ENCODE measurements around the gene FBLN2. TPM values are rescaled to one million over a fixed set of nuclear protein-coding genes. Genes with fewer than 3 reads are reported as not detected.

Gene FBLN2
- total and polyA plus RNA-seq, 4 donors, result 1.3 to 9.1 (median 4.3) TPM

- peaks cover 0 to 13% (median 6%) of the 10 kb centered on the region in 4 donors for H3K27me3 ChIP-seq (ENCODE audit: control insufficient read depth in 4 of 4, insufficient read depth in 4 of 4, low read length in 3 of 4)
- H3K36me3 ChIP-seq (ENCODE audit: control insufficient read depth in 4 of 4, insufficient read depth in 3 of 4, low read depth in 1 of 4, low read length in 3 of 4), result no peaks in the 10 kb centered on the region
- H3K4me3 ChIP-seq (ENCODE audit: low read depth in 1 of 3, low read length in 3 of 3), result no peak overlapping the region
- DNase-seq (ENCODE audit: low spot score), result no peak
- H3K4me1 ChIP-seq (ENCODE audit: control insufficient read depth in 4 of 4, insufficient read depth in 4 of 4, low read length in 3 of 4), result peaks cover 0 to 2% (median under 1%) of the 10 kb centered on the region in 4 donors
- WGBS, result 65% methylated on average over 6 of the region's 6 CpGs
- H3K9ac ChIP-seq (ENCODE audit: low read depth in 1 of 2, low read length in 2 of 2), result no peak overlapping the region
- no peak overlapping the region for H3K27ac ChIP-seq (ENCODE audit: low read depth in 1 of 2, low read length in 2 of 2)
- peaks cover 2 to 18% (median 4%) of the 10 kb centered on the region in 4 donors for H3K9me3 ChIP-seq (ENCODE audit: control insufficient read depth in 4 of 4, low read length in 3 of 4)
- TF ChIP-seq SP1 (IDR thresholded peaks at IDR 0.05) (no peak), HNF4G (IDR thresholded peaks at IDR 0.05) (no peak), GABPA (IDR thresholded peaks at IDR 0.05 in 1 of 2, conservative IDR thresholded peaks at IDR 0.05 in 1 of 2) (no peak), NR2F2 (IDR thresholded peaks at IDR 0.05) (no peak), CTCF (IDR thresholded peaks at IDR 0.05; ENCODE audit: low read depth, low read length, missing input control) (no peak), ATF3 (IDR thresholded peaks at IDR 0.05) (no peak), TAF1 (conservative IDR thresholded peaks at IDR 0.05) (no peak), HNF4A (conservative IDR thresholded peaks at IDR 0.05) (no peak), REST (IDR thresholded peaks at IDR 0.05) (no peak)
Observed at GRCh38 chr3:13544293-13544831, 4.6 kb upstream of the FBLN2 start.

GRCh38 chr3:13544951-13545651 lies 3.8 kb upstream of the FBLN2 start:
- peaks cover 0 to 16% (median 7%) of the 10 kb centered on the region in 4 donors for H3K27me3 ChIP-seq (ENCODE audit: control insufficient read depth in 4 of 4, insufficient read depth in 4 of 4, low read length in 3 of 4)
- no peak overlapping the region for H3K27ac ChIP-seq (ENCODE audit: low read depth in 1 of 2, low read length in 2 of 2)
- H3K4me3 ChIP-seq (ENCODE audit: low read depth in 1 of 3, low read length in 3 of 3), result no peak overlapping the region
- H3K9me3 ChIP-seq (ENCODE audit: control insufficient read depth in 4 of 4, low read length in 3 of 4), result peaks cover 2 to 18% (median 4%) of the 10 kb centered on the region in 4 donors
- H3K9ac ChIP-seq (ENCODE audit: low read depth in 1 of 2, low read length in 2 of 2), result no peak overlapping the region
- H3K4me1 ChIP-seq (ENCODE audit: control insufficient read depth in 4 of 4, insufficient read depth in 4 of 4, low read length in 3 of 4), result peaks cover 0 to 2% (median under 1%) of the 10 kb centered on the region in 4 donors
- DNase-seq (ENCODE audit: low spot score), result no peak
- no peaks in the 10 kb centered on the region for H3K36me3 ChIP-seq (ENCODE audit: control insufficient read depth in 4 of 4, insufficient read depth in 3 of 4, low read depth in 1 of 4, low read length in 3 of 4)
- TF ChIP-seq SP1 (IDR thresholded peaks at IDR 0.05) (no peak), HNF4A (conservative IDR thresholded peaks at IDR 0.05) (no peak), FOXA2 (IDR thresholded peaks at IDR 0.05) (no peak)
- 74% methylated on average over 9 of the region's 9 CpGs for WGBS
